Measurements from ENCODE around the gene LRCOL1. TPM values are rescaled to one million over a fixed set of nuclear protein-coding genes. Genes with fewer than 3 reads are reported as not detected.

LRCOL1 gene
- total RNA-seq, 1 donor from 2014 or later, result 1.8 TPM

- TF ChIP-seq, protein P1, sequence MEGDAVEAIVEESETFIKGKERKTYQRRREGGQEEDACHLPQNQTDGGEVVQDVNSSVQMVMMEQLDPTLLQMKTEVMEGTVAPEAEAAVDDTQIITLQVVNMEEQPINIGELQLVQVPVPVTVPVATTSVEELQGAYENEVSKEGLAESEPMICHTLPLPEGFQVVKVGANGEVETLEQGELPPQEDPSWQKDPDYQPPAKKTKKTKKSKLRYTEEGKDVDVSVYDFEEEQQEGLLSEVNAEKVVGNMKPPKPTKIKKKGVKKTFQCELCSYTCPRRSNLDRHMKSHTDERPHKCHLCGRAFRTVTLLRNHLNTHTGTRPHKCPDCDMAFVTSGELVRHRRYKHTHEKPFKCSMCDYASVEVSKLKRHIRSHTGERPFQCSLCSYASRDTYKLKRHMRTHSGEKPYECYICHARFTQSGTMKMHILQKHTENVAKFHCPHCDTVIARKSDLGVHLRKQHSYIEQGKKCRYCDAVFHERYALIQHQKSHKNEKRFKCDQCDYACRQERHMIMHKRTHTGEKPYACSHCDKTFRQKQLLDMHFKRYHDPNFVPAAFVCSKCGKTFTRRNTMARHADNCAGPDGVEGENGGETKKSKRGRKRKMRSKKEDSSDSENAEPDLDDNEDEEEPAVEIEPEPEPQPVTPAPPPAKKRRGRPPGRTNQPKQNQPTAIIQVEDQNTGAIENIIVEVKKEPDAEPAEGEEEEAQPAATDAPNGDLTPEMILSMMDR (IDR thresholded peaks at IDR 0.05), result no peak
- no peaks in the 10 kb centered on the region for H3K9me3 ChIP-seq
- intact Hi-C loops (cut with DNase I), result no loop called here
- H3K36me3 ChIP-seq, result peaks cover 19% of the 10 kb centered on the region
- no peak for DNase-seq
- no peaks in the 10 kb centered on the region for H3K27me3 ChIP-seq
- no peaks in the 10 kb centered on the region for H3K4me1 ChIP-seq
- no peak overlapping the region for H3K27ac ChIP-seq
- ATAC-seq, result no peak
- no peak overlapping the region for H3K4me3 ChIP-seq
Measured at GRCh38 chr12:132581348-132582057, 28.9 kb downstream of the LRCOL1 start.

- TF ChIP-seq, protein P1 (IDR thresholded peaks at IDR 0.05), result no peak
- Histone ChIP-seq H3K27ac (no peak overlapping the region), H3K4me3 (no peak overlapping the region), H3K4me1 (no peaks in the 10 kb centered on the region), H3K36me3 (peaks cover 23% of the 10 kb centered on the region), H3K9me3 (no peaks in the 10 kb centered on the region), H3K27me3 (no peaks in the 10 kb centered on the region)
- DNase-seq (no peak), ATAC-seq (no peak)
- intact Hi-C loops (cut with DNase I), result no loop called here
Measured at GRCh38 chr12:132580701-132581292, 29.6 kb downstream of the LRCOL1 start.

GRCh38 chr12:132579744-132580143 lies 30.6 kb downstream of the LRCOL1 start:
- Histone ChIP-seq H3K9me3 (no peaks in the 10 kb centered on the region), H3K4me1 (no peaks in the 10 kb centered on the region), H3K4me3 (no peak overlapping the region), H3K36me3 (peaks cover 25% of the 10 kb centered on the region), H3K27ac (no peak overlapping the region), H3K27me3 (no peaks in the 10 kb centered on the region)
- TF ChIP-seq, protein P1 (IDR thresholded peaks at IDR 0.05), result no peak
- DNase-seq (no peak), ATAC-seq (no peak)
- intact Hi-C loops (cut with DNase I), result no loop called here

- Histone ChIP-seq H3K4me3 (no peak overlapping the region), H3K27ac (no peak overlapping the region), H3K27me3 (no peaks in the 10 kb centered on the region), H3K9me3 (no peaks in the 10 kb centered on the region), H3K4me1 (no peaks in the 10 kb centered on the region), H3K36me3 (peaks cover 34% of the 10 kb centered on the region)
- TF ChIP-seq, protein P1 (IDR thresholded peaks at IDR 0.05), result no peak
- DNase-seq, result no peak
- intact Hi-C loops (cut with DNase I), result no loop called here
- ATAC-seq, result no peak
Measured at GRCh38 chr12:132578826-132579225, 31.6 kb downstream of the LRCOL1 start.

- H3K27me3 ChIP-seq, result no peaks in the 10 kb centered on the region
- DNase-seq, result no peak
- no peaks in the 10 kb centered on the region for H3K4me1 ChIP-seq
- TF ChIP-seq, protein P1 (IDR thresholded peaks at IDR 0.05), result no peak
- peaks cover 37% of the 10 kb centered on the region for H3K36me3 ChIP-seq
- H3K9me3 ChIP-seq, result no peaks in the 10 kb centered on the region
- ATAC-seq, result no peak
- no peak overlapping the region for H3K27ac ChIP-seq
- intact Hi-C loops (cut with DNase I), result no loop called here
- H3K4me3 ChIP-seq, result no peak overlapping the region
Measured at GRCh38 chr12:132578118-132578517, 32.3 kb downstream of the LRCOL1 start.

Measured in upper lobe of right lung (tissue), 1 donor.